Measurements from ENCODE around the gene RPL7A. TPM values are rescaled to one million over a fixed set of nuclear protein-coding genes. Genes with fewer than 3 reads are reported as not detected.
A peak's percentile ranks its signal among the peaks of the same experiment; 100 is the strongest.
"Not testable (repeated sequence)": the region's sequence is repeated elsewhere in the genome, so short reads cannot be mapped to it uniquely, and the experiment has no call there.

Gene RPL7A
- total RNA-seq, 4 donors from 2014 or later, result 1,745 to 3,005 (median 2,502) TPM

DNA sequence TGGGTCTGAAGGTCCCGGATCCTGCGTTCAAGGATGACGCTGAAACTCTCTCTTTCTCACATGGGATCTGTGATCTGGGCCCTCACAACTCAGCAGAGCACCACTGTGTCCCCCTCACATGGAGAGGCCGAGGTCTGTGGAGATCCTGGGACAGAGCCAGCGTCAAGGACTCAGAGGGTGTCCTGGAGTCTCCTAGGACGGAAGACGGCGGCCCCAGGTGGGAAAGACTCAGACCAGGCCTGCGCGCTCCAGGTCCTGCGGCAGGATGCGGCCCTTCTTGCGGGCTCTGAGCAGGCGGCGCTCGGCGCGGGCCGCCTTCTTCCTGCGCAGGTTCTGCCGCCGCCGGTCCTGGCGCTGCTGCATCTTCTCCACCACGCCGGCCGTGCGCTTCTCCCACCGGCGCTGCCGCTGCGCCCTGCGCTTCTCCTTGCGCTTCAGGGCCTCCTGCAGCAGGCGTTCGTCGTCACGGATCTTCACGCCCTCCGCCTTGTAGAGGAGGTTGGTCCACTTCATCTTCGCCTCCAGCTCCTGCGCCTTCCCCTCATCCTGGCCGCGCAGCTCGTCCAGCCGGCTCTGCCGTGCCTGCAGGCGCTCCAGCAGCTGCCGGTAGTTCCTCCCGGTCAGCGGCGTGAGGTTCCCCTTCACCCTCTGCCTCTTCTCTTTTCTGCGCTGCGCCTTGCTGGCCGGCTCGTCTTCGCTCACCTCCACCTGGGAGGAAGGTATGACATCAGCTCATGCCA, 16.2 kb upstream of the RPL7A start:
- no peak for DNase-seq
- Histone ChIP-seq H3K27ac (no peak overlapping the region), H3K4me3 (no peak overlapping the region), H3K9me3 (no peaks in the 10 kb centered on the region), H3K4me1 (peaks cover 7 to 16% of the 10 kb centered on the region in 2 donors), H3K36me3 (no peaks in the 10 kb centered on the region), H3K27me3 (no peaks in the 10 kb centered on the region)
- TF ChIP-seq POLR2A (IDR thresholded peaks at IDR 0.05), result no peak
- TF ChIP-seq, protein P1, sequence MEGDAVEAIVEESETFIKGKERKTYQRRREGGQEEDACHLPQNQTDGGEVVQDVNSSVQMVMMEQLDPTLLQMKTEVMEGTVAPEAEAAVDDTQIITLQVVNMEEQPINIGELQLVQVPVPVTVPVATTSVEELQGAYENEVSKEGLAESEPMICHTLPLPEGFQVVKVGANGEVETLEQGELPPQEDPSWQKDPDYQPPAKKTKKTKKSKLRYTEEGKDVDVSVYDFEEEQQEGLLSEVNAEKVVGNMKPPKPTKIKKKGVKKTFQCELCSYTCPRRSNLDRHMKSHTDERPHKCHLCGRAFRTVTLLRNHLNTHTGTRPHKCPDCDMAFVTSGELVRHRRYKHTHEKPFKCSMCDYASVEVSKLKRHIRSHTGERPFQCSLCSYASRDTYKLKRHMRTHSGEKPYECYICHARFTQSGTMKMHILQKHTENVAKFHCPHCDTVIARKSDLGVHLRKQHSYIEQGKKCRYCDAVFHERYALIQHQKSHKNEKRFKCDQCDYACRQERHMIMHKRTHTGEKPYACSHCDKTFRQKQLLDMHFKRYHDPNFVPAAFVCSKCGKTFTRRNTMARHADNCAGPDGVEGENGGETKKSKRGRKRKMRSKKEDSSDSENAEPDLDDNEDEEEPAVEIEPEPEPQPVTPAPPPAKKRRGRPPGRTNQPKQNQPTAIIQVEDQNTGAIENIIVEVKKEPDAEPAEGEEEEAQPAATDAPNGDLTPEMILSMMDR (IDR thresholded peaks at IDR 0.05), result no peak
- intact Hi-C loops (cut with DNase I; ENCODE audit: low total_unique reads), result no loop called here

DNA sequence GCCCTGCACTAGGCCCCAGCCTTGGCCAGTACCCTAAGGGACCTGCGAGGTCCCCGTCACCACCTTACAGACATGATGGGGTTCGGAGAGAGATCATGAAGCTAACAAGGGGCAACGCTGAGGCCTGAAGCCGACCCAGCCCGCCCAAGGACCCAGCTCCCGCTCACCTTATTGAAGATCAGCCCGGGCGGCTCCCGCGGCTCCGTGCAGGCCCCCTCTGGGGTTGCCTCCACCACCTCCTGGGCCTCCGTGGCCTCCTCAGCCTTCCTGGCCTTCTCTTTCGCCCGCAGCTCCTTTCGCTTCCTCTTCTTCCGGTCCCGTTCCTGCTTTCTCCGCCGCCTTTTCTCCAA, 15.7 kb upstream of the RPL7A start:
- DNase-seq, result no peak
- intact Hi-C loops (cut with DNase I; ENCODE audit: low total_unique reads), result no loop called here

DNA sequence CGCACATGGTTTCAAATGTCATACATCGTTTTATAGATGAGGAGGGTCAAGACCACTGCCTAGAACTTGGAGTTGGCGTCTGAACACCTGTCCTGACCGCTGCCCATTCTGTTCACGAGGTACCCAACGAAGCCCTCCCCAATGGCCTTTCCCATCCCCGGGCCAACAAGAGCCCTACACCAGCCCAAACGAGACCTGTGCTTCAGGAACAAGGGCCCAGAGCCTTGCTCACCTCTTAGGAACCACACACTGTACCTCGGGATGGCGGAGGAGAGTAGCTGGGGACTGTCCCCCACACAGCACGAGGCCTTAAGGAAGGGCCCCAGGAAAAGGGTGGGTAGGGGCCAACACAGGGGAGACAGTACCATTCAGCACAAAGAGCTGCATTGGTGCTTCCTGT, 15.0 kb upstream of the RPL7A start:
- intact Hi-C loops (cut with DNase I; ENCODE audit: low total_unique reads), result no loop called here
- Histone ChIP-seq H3K36me3 (no peaks in the 10 kb centered on the region), H3K4me3 (no peak overlapping the region)

More for the DNA sequence above, 15.7 kb upstream of the RPL7A start:
- H3K9me3 ChIP-seq, result no peaks in the 10 kb centered on the region
- TF ChIP-seq, protein P1 (IDR thresholded peaks at IDR 0.05), result no peak
- TF ChIP-seq POLR2A (IDR thresholded peaks at IDR 0.05), result no peak
- no peaks in the 10 kb centered on the region for H3K27me3 ChIP-seq
- no peak overlapping the region for H3K27ac ChIP-seq
- H3K4me1 ChIP-seq, result peaks cover 7 to 16% of the 10 kb centered on the region in 2 donors
- H3K36me3 ChIP-seq, result no peaks in the 10 kb centered on the region
- no peak overlapping the region for H3K4me3 ChIP-seq

DNA sequence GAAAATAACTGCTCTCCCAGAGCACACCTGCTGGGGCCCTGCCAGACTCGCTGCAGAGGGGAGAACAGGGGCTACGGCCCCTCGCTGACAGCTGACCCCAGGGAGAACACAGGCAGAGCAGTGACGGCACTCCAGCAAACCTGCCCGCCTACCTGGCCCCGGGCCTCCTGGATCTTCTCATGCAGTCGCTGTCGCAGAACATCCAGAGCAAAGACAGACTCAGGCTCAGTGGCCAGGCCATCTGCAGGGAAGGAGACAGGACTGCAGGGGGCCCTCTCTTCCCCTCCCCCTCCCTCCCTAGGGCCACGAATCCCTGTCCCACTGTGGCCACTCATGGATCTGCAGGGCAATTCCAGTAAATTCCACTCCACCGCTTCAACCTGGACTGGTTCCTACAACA, 14.5 kb upstream of the RPL7A start:
- peak in 1 of 2 donors; percentile 11 for DNase-seq
- Histone ChIP-seq H3K4me3 (no peak overlapping the region), H3K27ac (no peak overlapping the region), H3K4me1 (peaks cover 7 to 16% of the 10 kb centered on the region in 2 donors), H3K9me3 (no peaks in the 10 kb centered on the region), H3K36me3 (no peaks in the 10 kb centered on the region), H3K27me3 (no peaks in the 10 kb centered on the region)
- no peak for TF ChIP-seq POLR2A (IDR thresholded peaks at IDR 0.05)
- TF ChIP-seq, protein P1 (IDR thresholded peaks at IDR 0.05), result no peak
- intact Hi-C loops (cut with DNase I; ENCODE audit: low total_unique reads), result no loop called here

More for the DNA sequence above, 15.0 kb upstream of the RPL7A start:
- no peak for TF ChIP-seq POLR2A (IDR thresholded peaks at IDR 0.05)
- TF ChIP-seq, protein P1 (IDR thresholded peaks at IDR 0.05), result no peak
- Histone ChIP-seq H3K27ac (no peak overlapping the region), H3K27me3 (no peaks in the 10 kb centered on the region), H3K4me1 (peaks cover 7 to 16% of the 10 kb centered on the region in 2 donors), H3K9me3 (no peaks in the 10 kb centered on the region)
- no peak for DNase-seq

DNA sequence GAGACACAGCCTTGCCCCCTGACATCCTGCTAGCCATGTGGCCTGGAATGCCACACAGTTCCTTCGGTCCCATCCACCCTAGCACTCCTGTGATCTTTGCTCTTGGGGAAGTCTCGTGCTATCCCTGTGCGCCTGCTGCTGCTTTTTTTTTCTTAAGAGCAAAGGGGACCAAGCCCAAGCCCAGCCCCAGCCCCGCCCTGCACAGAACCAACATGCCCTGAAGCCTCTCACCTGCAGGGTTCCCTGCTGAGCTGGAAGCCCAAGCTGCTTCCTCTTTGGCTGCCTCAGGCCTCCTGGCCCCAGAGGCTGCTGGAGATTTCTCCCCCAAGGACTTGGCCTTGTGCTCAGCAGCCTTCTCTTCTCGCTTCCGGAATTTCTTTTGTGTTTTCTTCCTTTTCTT, 13.9 kb upstream of the RPL7A start:
- peaks cover 7 to 16% of the 10 kb centered on the region in 2 donors for H3K4me1 ChIP-seq
- H3K27me3 ChIP-seq, result no peaks in the 10 kb centered on the region
- no peak overlapping the region for H3K27ac ChIP-seq
- intact Hi-C loops (cut with DNase I; ENCODE audit: low total_unique reads), result no loop called here
- no peak overlapping the region for H3K4me3 ChIP-seq
- TF ChIP-seq, protein P1 (IDR thresholded peaks at IDR 0.05), result no peak
- TF ChIP-seq POLR2A (IDR thresholded peaks at IDR 0.05), result no peak
- no peaks in the 10 kb centered on the region for H3K9me3 ChIP-seq
- DNase-seq, result peak in 1 of 2 donors; percentile 6
- H3K36me3 ChIP-seq, result no peaks in the 10 kb centered on the region

DNA sequence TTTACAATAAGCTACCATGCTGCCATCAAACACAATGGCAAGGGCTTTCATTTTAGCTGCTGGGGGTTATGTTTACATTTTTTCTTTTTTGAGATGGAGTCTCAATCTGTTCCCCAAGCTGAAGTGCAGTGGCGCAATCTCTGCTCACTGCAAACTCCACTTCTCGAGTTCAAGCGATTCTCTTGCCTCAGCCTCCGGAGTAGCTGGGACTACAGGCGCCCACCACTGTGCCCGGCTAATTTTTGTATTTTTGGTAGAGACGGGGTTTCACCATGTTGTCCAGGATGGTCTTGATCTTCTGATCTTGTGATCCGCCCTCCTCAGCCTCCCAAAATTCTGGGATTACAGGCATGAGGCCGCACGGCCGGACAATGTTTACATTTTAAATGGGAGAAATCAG, 13.1 kb upstream of the RPL7A start:
- H3K27ac ChIP-seq; H3K9me3 ChIP-seq; H3K36me3 ChIP-seq; H3K27me3 ChIP-seq; intact Hi-C loops (cut with DNase I; ENCODE audit: low total_unique reads): not testable (repeated sequence)
- H3K4me1 ChIP-seq, result peaks cover 7 to 16% of the 10 kb centered on the region in 2 donors
- peak in 1 of 2 donors; percentile 9 for DNase-seq
- peak overlapping the region; percentile 89 to 93 for H3K4me3 ChIP-seq

All from uterus (tissue), 4 donors.